ENCODE results near the gene RCAN3. TPM values are rescaled to one million over a fixed set of nuclear protein-coding genes. Genes with fewer than 3 reads are reported as not detected.

RCAN3 gene
- total and polyA plus RNA-seq, 10 of the 15 experiments (the other 5 are each of a cell fraction or from before 2014, with no cell fraction given), result 0.02 to 0.46 (median 0.06) TPM; not detected in 3

GRCh38 chr1:24526045-24526444 lies 23.4 kb downstream of the RCAN3 start:
- ChIA-PET SMC1A (ENCODE audit: uncharacterized antibody, unreplicated experiment) (interaction anchor here (0.7 to 2.0 kb wide), 12 partner anchors 8 to 376 kb away, joined by 3 to 11 read pairs (median 4); partner anchors contain the start of gene NIPAL3), POLR2A (no interaction called here), CTCF (interaction anchor here (0.9 to 6.3 kb wide), 13 partner anchors 11 to 327 kb away, joined by 3 to 57 read pairs (median 4); partner anchors contain the start of gene NIPAL3), RAD21 (ENCODE audit: unreplicated experiment) (interaction anchor here (1.2 to 2.4 kb wide), 5 partner anchors 103 to 327 kb away, joined by 3 to 9 read pairs (median 3); partner anchors contain the start of gene NIPAL3)
- Histone ChIP-seq H3K9me3 (replicated peaks; ENCODE audit: control insufficient read depth, insufficient read depth, low read length) (no peaks in the 10 kb centered on the region), H3K36me3 (ENCODE audit: control insufficient read depth in 2 of 2, insufficient read depth in 2 of 2, low read length in 1 of 2) (no peaks in the 10 kb centered on the region), H3K4me3 (no peak overlapping the region), H3K27ac (ENCODE audit: control insufficient read depth, insufficient read depth) (no peak overlapping the region), H2AFZ (ENCODE audit: control insufficient read depth, low read depth, low read length) (no peak overlapping the region), H3K4me1 (ENCODE audit: control insufficient read depth, insufficient read depth, low read length) (no peaks in the 10 kb centered on the region), H4K20me1 (ENCODE audit: control insufficient read depth, insufficient read depth) (no peaks in the 10 kb centered on the region), H3K9ac (ENCODE audit: control insufficient read depth, insufficient read depth, low read length) (no peak overlapping the region), H3K79me2 (ENCODE audit: control insufficient read depth, insufficient read depth, low read length) (no peaks in the 10 kb centered on the region), H3K4me2 (ENCODE audit: control insufficient read depth, insufficient read depth) (no peak overlapping the region), H3K27me3 (replicated peaks in 1 of 2; ENCODE audit: control insufficient read depth in 2 of 2, insufficient read depth in 2 of 2, low read length in 1 of 2) (no peaks in the 10 kb centered on the region; a peak in 2 of 4 replicates)
- DNase-seq (ENCODE audit: low read depth, low spot score) (no peak), FAIRE-seq (no peak), ATAC-seq (no peak)
- in situ Hi-C loops (cut with MboI) (no loop called here), intact Hi-C loops (cut with micrococcal nuclease; ENCODE audit: unreplicated experiment) (loop anchor here (5.0 kb wide), 2 partner anchors 109 to 329 kb away; partner anchors contain the start of gene NIPAL3)
- 72% methylated on average over 7 of the region's 7 CpGs for WGBS (ENCODE audit: insufficient coverage, insufficient replicate concordance, low lambda C conversion rate, missing lambda C conversion rate)
- BruUV-seq (replicated peaks), result no TSS peak
- TF ChIP-seq NR2C1 (IDR thresholded peaks at IDR 0.05) (no peak), RFX5 (IDR thresholded peaks at IDR 0.05; ENCODE audit: low read depth, low read length) (no peak), FOS (IDR thresholded peaks at IDR 0.05; ENCODE audit: borderline replicate concordance, extremely low read depth, insufficient read length) (no peak), BCL3 (IDR thresholded peaks at IDR 0.05; ENCODE audit: borderline replicate concordance, insufficient read depth, low read depth, low read length, poor library complexity, severe bottlenecking) (no peak), POLR2AphosphoS2 (IDR thresholded peaks at IDR 0.05; ENCODE audit: low read depth, low read length) (no peak), NBN (IDR thresholded peaks at IDR 0.05) (no peak), FOXM1 (IDR thresholded peaks at IDR 0.05; ENCODE audit: low read depth, low read length) (no peak), CEBPB (IDR thresholded peaks at IDR 0.05; ENCODE audit: borderline replicate concordance in 1 of 2, low read depth in 2 of 2, low read length in 2 of 2) (no peak), ZNF592 (IDR thresholded peaks at IDR 0.05) (no peak), E2F8 (IDR thresholded peaks at IDR 0.05; ENCODE audit: low read depth, partially characterized antibody) (no peak), PAX8 (IDR thresholded peaks at IDR 0.05) (no peak), MTA3 (IDR thresholded peaks at IDR 0.05; ENCODE audit: borderline replicate concordance, low read length) (no peak), ZSCAN29 (IDR thresholded peaks at IDR 0.05) (no peak), CBX5 (IDR thresholded peaks at IDR 0.05; ENCODE audit: low read depth) (no peak), PBX3 (IDR thresholded peaks at IDR 0.05; ENCODE audit: insufficient replicate concordance, low read depth, low read length) (no peak)

Data from GM12878 (cell line).